ENCODE results near the gene ROBO1. TPM values are rescaled to one million over a fixed set of nuclear protein-coding genes. Genes with fewer than 3 reads are reported as not detected.

The ROBO1 gene
- total and polyA plus RNA-seq, 2 of the 8 experiments (the other 6 are each of a cell fraction or from before 2014, with no cell fraction given) = 51.4 to 91.0 TPM

GRCh38 chr3:78605178-78605577, 1162.6 kb downstream of the ROBO1 start:
- Histone ChIP-seq H3K36me3 (ENCODE audit: control insufficient read depth in 2 of 4, insufficient read depth in 4 of 4, low read length in 3 of 4) (peaks cover 0 to 15% (median 6%) of the 10 kb centered on the region in 4 experiments; a peak in 5 of 8 replicates), H3K27me3 (replicated peaks in 1 of 4; ENCODE audit: control insufficient read depth in 3 of 4, extremely low read depth in 1 of 4, insufficient read depth in 3 of 4, low read length in 3 of 4) (no peaks in the 10 kb centered on the region), H3K23ac (ENCODE audit: insufficient read length) (no peak overlapping the region), H3K4me1 (replicated peaks in 1 of 4; ENCODE audit: control insufficient read depth in 3 of 4, insufficient read depth in 4 of 4, low read length in 3 of 4) (no peaks in the 10 kb centered on the region), H3K9me3 (ENCODE audit: insufficient read depth in 2 of 2, low read depth in 1 of 2, low read length in 1 of 2) (no peaks in the 10 kb centered on the region), H4K8ac (ENCODE audit: extremely low read depth, insufficient read depth, low read length) (no peak overlapping the region), H3K23me2 (ENCODE audit: low read depth, low read length) (no peaks in the 10 kb centered on the region), H2AK5ac (ENCODE audit: low read depth, low read length) (no peak overlapping the region), H2BK15ac (ENCODE audit: low read length) (no peak overlapping the region), H4K5ac (ENCODE audit: insufficient read length, low read depth, low read length) (no peak overlapping the region), H3K79me2 (ENCODE audit: control insufficient read depth in 1 of 2, insufficient read depth in 2 of 2, low read length in 2 of 2) (no peaks in the 10 kb centered on the region), H3K14ac (ENCODE audit: insufficient read length) (no peak overlapping the region), H2AFZ (ENCODE audit: low read length) (no peak overlapping the region), H2BK20ac (ENCODE audit: low read length) (no peak overlapping the region), H3K4me3 (ENCODE audit: extremely low read depth in 1 of 4, insufficient read depth in 2 of 4, low read depth in 3 of 4, low read length in 4 of 4) (no peak overlapping the region), H4K20me1 (replicated peaks in 1 of 2; ENCODE audit: control insufficient read depth in 1 of 2, insufficient read depth in 2 of 2, low read length in 2 of 2) (no peaks in the 10 kb centered on the region), H4K91ac (replicated peaks; ENCODE audit: insufficient read length, low read length) (no peak overlapping the region), H3K9ac (replicated peaks in 1 of 4; ENCODE audit: extremely low read depth in 1 of 4, low read depth in 3 of 4, low read length in 3 of 4) (no peak overlapping the region), H3K27ac (ENCODE audit: low read depth, low read length) (no peak overlapping the region), H3K4ac (replicated peaks; ENCODE audit: insufficient read length, low read depth, low read length) (no peak overlapping the region), H2BK120ac (replicated peaks; ENCODE audit: low read depth, low read length) (no peak overlapping the region), H3K56ac (replicated peaks; ENCODE audit: insufficient read length, low read depth, low read length) (no peak overlapping the region), H2BK12ac (ENCODE audit: low read depth, low read length) (no peak overlapping the region), H3K79me1 (ENCODE audit: low read depth, low read length) (no peaks in the 10 kb centered on the region), H3K18ac (ENCODE audit: extremely low read depth, low read length) (no peak overlapping the region), H3K4me2 (ENCODE audit: insufficient read depth in 1 of 2, low read depth in 2 of 2, low read length in 2 of 2) (no peak overlapping the region), H2BK5ac (ENCODE audit: low read depth, low read length) (no peak overlapping the region)
- DNase-seq (ENCODE audit: low read depth in 1 of 2, low spot score in 2 of 2) (no peak), FAIRE-seq (no peak)
- TF ChIP-seq HDAC2 (IDR thresholded peaks at IDR 0.05; ENCODE audit: borderline replicate concordance in 1 of 2, low read depth in 2 of 2, low read length in 2 of 2) (no peak), RNF2 (IDR thresholded peaks at IDR 0.05; ENCODE audit: borderline replicate concordance, low read depth, low read length, missing control alignments, poor library complexity, severe bottlenecking) (no peak), SP1 (IDR thresholded peaks at IDR 0.05; ENCODE audit: low read depth, low read length) (no peak), TAF7 (optimal IDR thresholded peaks at IDR 0.05; ENCODE audit: borderline replicate concordance, low read depth, low read length) (no peak)
- ChIA-PET POLR2A (ENCODE audit: partially characterized antibody) (no interaction called here), CTCF (ENCODE audit: partially characterized antibody) (no interaction called here)
- WGBS, 2 experiments (ENCODE audit: extremely low coverage in 1 of 2, insufficient coverage in 1 of 2, insufficient read length in 1 of 2, insufficient replicate concordance in 2 of 2, low coverage in 1 of 2, low lambda C conversion rate in 2 of 2, missing lambda C conversion rate in 1 of 2) = 93% methylated on average over 2 of the region's 2 CpGs; no CpG with 5 or more reads in 1 of the 2 experiments
